PC-3 (cell line): ENCODE data around the gene KSR2.

Experiments used
- EZH2phosphoT487 ChIP-seq: fragments of 300-600 bp; sonication (generic); IDR thresholded peaks from 2 replicates; pipeline ENCODE4 v1.6.1; 2018; ENCODE audit warnings: mild to moderate bottlenecking, antibody characterized with exemption, low read length, borderline replicate concordance
- TF ChIP-seq, protein P1 (sequence below): fragments of 300-600 bp; sonication (generic); conservative IDR thresholded peaks from 2 replicates; pipeline ENCODE4 v1.5.1; 2017; ENCODE audit warnings: antibody characterized with exemption, low read depth, mild to moderate bottlenecking, low read length

DNA sequence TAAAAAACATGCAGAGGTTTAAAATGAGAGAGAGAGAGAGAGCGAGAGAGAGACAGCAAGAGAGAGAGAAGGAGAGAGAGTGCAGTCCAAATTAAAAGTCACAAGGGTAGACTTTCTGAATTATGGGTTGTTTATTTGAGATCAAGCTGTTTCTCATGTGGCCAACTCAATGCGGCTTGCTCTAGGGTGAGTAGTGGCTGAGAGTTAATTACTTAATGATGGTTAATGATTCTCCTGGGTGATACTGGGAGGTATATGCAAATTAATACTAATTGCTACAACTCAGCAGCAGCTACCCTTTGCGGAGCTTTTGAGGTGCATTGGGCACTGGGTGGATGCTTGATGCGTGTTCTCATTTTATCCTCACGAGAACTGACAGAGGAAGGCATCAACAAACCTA lies 485.3 kb downstream of the KSR2 start:
- TF ChIP-seq, protein P1, sequence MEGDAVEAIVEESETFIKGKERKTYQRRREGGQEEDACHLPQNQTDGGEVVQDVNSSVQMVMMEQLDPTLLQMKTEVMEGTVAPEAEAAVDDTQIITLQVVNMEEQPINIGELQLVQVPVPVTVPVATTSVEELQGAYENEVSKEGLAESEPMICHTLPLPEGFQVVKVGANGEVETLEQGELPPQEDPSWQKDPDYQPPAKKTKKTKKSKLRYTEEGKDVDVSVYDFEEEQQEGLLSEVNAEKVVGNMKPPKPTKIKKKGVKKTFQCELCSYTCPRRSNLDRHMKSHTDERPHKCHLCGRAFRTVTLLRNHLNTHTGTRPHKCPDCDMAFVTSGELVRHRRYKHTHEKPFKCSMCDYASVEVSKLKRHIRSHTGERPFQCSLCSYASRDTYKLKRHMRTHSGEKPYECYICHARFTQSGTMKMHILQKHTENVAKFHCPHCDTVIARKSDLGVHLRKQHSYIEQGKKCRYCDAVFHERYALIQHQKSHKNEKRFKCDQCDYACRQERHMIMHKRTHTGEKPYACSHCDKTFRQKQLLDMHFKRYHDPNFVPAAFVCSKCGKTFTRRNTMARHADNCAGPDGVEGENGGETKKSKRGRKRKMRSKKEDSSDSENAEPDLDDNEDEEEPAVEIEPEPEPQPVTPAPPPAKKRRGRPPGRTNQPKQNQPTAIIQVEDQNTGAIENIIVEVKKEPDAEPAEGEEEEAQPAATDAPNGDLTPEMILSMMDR, result no peak
- TF ChIP-seq EZH2phosphoT487, result no peak
